ENCODE data around the gene HTT. TPM values are rescaled to one million over a fixed set of nuclear protein-coding genes. Genes with fewer than 3 reads are reported as not detected.

The HTT gene
- total RNA-seq, 4 donors from 2014 or later = 49.6 to 155 (median 83.1) TPM

DNA sequence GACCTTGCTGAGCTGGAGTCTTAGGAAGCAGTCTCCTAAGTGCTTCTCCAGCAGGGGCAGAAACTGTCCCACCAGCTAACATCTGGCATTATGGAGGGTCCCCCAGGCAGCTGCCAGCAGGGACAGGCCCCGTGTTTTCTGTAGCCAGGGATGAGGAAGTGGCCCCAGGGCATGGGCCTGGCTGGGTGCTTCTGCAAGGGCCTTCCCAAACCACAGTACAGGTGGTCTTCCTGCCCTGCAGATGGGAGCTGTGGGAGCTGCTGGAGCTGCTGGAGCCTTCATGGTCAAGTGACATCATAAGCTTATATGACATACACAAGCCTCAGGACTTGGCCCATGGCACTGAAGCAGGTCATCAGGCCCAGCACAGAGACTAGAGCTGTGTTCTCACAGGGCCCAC, 169.5 kb downstream of the HTT start:
- Histone ChIP-seq H3K27ac (no peak overlapping the region), H3K4me3 (replicated peaks in 1 of 3) (no peak overlapping the region), H3K27me3 (no peaks in the 10 kb centered on the region), H3K36me3 (peaks cover 19 to 26% of the 10 kb centered on the region in 2 donors), H3K4me1 (peaks cover 0 to 11% of the 10 kb centered on the region in 2 donors), H3K9me3 (no peaks in the 10 kb centered on the region)
- WGBS, 2 donors = 50 to 60% methylated on average over 1 of the region's 1 CpG
- intact Hi-C loops (cut with DNase I) = no loop called here
- TF ChIP-seq POLR2A (IDR thresholded peaks at IDR 0.05) = no peak
- TF ChIP-seq, protein P1, sequence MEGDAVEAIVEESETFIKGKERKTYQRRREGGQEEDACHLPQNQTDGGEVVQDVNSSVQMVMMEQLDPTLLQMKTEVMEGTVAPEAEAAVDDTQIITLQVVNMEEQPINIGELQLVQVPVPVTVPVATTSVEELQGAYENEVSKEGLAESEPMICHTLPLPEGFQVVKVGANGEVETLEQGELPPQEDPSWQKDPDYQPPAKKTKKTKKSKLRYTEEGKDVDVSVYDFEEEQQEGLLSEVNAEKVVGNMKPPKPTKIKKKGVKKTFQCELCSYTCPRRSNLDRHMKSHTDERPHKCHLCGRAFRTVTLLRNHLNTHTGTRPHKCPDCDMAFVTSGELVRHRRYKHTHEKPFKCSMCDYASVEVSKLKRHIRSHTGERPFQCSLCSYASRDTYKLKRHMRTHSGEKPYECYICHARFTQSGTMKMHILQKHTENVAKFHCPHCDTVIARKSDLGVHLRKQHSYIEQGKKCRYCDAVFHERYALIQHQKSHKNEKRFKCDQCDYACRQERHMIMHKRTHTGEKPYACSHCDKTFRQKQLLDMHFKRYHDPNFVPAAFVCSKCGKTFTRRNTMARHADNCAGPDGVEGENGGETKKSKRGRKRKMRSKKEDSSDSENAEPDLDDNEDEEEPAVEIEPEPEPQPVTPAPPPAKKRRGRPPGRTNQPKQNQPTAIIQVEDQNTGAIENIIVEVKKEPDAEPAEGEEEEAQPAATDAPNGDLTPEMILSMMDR (IDR thresholded peaks at IDR 0.05) = no peak
- DNase-seq = no peak

DNA sequence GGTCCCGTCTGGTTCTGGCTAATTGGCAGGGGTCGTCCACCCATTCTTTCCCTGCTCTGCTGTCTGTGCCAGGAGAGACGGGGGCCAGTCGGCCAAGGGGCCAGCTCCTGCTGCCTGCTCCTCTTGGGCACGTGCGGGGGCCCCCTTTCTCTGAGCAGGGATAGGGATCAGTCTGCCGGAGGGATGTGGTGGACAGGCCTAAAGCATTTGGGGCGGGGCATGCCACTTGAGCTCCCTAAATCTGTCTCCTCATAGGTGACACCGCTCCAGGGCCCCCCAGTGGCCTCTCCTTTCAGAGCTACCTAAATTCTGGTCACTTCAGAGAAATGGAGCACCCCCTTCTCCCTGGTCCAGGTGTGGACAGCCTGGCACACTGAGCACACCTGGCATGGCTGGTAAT, 170.3 kb downstream of the HTT start:
- no peaks in the 10 kb centered on the region for H3K27me3 ChIP-seq
- peaks cover 12 to 19% of the 10 kb centered on the region in 2 donors for H3K36me3 ChIP-seq
- no peak for DNase-seq
- 87 to 89% methylated on average over 7 to 9 of the region's 9 CpGs for WGBS, 2 donors
- H3K27ac ChIP-seq = no peak overlapping the region
- H3K4me1 ChIP-seq = peaks cover 0 to 11% of the 10 kb centered on the region in 2 donors
- intact Hi-C loops (cut with DNase I) = no loop called here
- H3K9me3 ChIP-seq = no peaks in the 10 kb centered on the region
- no peak for TF ChIP-seq POLR2A (IDR thresholded peaks at IDR 0.05)
- TF ChIP-seq, protein P1 (IDR thresholded peaks at IDR 0.05) = no peak
- H3K4me3 ChIP-seq (replicated peaks in 1 of 3) = no peak overlapping the region

DNA sequence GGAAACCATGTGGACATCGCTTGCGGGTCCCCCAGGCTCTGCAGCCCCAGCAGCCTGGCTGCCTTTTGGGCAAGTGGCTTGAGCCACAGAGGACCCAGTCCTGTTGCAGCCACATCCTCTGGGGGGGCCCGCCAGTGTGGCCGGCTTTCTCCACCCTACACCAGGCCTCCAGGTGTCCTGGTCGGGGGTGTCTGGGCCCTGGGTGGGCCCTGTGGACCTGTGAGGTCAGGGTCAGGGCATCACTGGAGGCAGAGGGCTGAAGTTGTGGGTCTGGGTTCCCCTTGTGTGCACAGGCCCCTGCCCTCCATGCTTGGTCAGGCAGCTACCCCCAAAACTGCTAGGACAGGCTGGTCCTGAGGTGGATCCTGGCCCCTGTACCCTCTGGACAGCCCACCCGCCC, 171.2 kb downstream of the HTT start:
- no peak for TF ChIP-seq POLR2A (IDR thresholded peaks at IDR 0.05)
- TF ChIP-seq, protein P1 (IDR thresholded peaks at IDR 0.05) = no peak
- Histone ChIP-seq H3K27me3 (no peaks in the 10 kb centered on the region), H3K9me3 (no peaks in the 10 kb centered on the region), H3K36me3 (peaks cover 6 to 9% of the 10 kb centered on the region in 2 donors), H3K4me3 (replicated peaks in 1 of 3) (no peak overlapping the region), H3K4me1 (peaks cover 6 to 18% of the 10 kb centered on the region in 2 donors), H3K27ac (no peak overlapping the region)
- 93 to 94% methylated on average over 3 to 6 of the region's 6 CpGs for WGBS, 2 donors
- intact Hi-C loops (cut with DNase I) = no loop called here
- DNase-seq = no peak

DNA sequence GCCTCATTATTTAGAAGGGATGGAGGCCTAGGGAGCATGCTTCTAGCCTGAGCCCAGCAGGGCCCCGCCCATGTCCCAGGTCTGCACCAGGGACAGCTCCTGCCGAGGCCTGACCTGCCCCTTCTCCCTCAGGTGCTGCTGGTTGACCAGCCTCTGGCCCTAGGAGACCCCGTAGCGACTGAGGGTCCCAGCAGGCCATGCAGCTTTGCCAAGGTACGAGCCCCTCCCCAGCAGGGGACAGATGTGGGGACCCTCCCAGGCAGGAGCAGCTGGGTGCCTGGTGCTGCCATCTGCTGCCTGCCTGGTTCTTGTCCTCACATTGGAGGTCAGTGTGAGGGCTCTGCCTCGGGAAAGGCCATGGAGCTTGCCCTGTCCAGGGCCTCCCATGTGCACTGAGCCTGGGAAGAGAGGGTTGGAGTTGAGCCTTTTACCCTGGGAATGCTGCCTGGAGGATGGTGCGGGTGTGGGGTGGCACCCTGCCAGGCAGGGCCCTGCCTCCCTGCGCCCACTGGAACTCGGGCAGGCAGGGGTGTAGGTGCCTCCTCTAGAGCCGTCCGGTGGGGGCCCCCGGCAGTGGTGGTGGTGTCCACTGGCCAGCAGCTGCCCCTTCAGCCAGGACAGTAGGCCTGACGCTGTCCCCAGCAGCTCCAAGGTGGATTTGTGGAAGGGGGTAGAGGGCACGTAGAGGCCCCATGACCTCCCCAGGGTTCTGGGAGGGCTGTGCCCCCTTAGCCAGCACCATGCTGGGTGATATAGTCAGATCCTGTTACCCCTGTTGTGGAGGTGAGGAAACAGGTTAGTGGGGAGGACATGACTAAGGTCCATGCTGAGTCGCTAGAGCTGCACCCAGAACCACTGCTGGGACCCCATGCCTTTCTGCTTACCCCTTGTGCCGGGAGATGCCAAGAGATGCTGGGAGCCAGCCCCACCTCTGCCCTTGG, 172.2 kb downstream of the HTT start:
- 67 to 78% methylated on average over 6 to 9 of the region's 16 CpGs for WGBS, 2 donors
- H3K27me3 ChIP-seq = no peaks in the 10 kb centered on the region
- H3K27ac ChIP-seq = no peak overlapping the region
- H3K36me3 ChIP-seq = no peaks in the 10 kb centered on the region
- no peak overlapping the region for H3K4me3 ChIP-seq (replicated peaks in 1 of 3)
- peaks cover 9 to 25% of the 10 kb centered on the region in 2 donors for H3K4me1 ChIP-seq
- no peak for DNase-seq
- TF ChIP-seq POLR2A (IDR thresholded peaks at IDR 0.05) = no peak
- TF ChIP-seq, protein P1 (IDR thresholded peaks at IDR 0.05) = no peak
- H3K9me3 ChIP-seq = no peaks in the 10 kb centered on the region
- intact Hi-C loops (cut with DNase I) = no loop called here
